H1 (cell line): ENCODE data around the gene SGK1. TPM values are rescaled to one million over a fixed set of nuclear protein-coding genes. Genes with fewer than 3 reads are reported as not detected.
A peak's percentile ranks its signal among the peaks of the same experiment; 100 is the strongest.

Source experiments
- CTCF ChIA-PET: fragments of 300-600 bp; sonication (Branson Sonifier 250); formaldehyde crosslinking; loops from one replicate; lab custom pipeline; 2021; ENCODE audit not compliant: partially characterized antibody; lab: Charles Lee
- POLR2A ChIA-PET: fragments of 300-600 bp; sonication (Branson Sonifier 250); formaldehyde crosslinking; loops from one replicate; lab custom pipeline; 2021; ENCODE audit warnings: inconsistent platforms; ENCODE audit not compliant: partially characterized antibody; lab: Charles Lee
- DNase-seq, 2 experiments: peaks; one replicate each; pipeline versions ENCODE4 v3.0.0 to v3.0.0-alpha.2; 2010 to 2022; ENCODE audit warnings: low spot score in 2 of 2, low read depth in 1 of 2, mixed read lengths in 1 of 2
- FAIRE-seq: peaks from 2 replicates; lab custom pipeline; 2011; peaks lifted over from hg19 to GRCh38; lab: Jason Lieb, UNC
- H2AFZ ChIP-seq: 2 replicates; pipeline ENCODE4 v1.8.1; 2012; ENCODE audit warnings: low read length, inconsistent platforms
- H2AK5ac ChIP-seq: 2 replicates; pipeline ENCODE4 v1.6.1; 2013; ENCODE audit warnings: low read depth, low read length
- H2BK120ac ChIP-seq: replicated peaks from 2 replicates; pipeline ENCODE3; 2013; ENCODE audit warnings: low read depth, low read length, inconsistent platforms
- H2BK12ac ChIP-seq: 2 replicates; pipeline ENCODE4 v1.6.1; 2013; ENCODE audit warnings: low read depth, low read length
- H2BK15ac ChIP-seq: 2 replicates; pipeline ENCODE4 v1.6.1; 2013; ENCODE audit warnings: low read length
- H2BK20ac ChIP-seq: 2 replicates; pipeline ENCODE4 v1.6.1; 2013; ENCODE audit warnings: low read length
- H2BK5ac ChIP-seq: 2 replicates; pipeline ENCODE4 v1.6.1; 2013; ENCODE audit warnings: low read depth, low read length
- H3K14ac ChIP-seq: 2 replicates; pipeline ENCODE4 v1.6.1; 2013; ENCODE audit warnings: inconsistent platforms; ENCODE audit not compliant: insufficient read length
- H3K18ac ChIP-seq: 2 replicates; pipeline ENCODE4 v1.6.1; 2013; ENCODE audit warnings: low read length; ENCODE audit errors: extremely low read depth
- H3K23ac ChIP-seq: 2 replicates; pipeline ENCODE4 v1.6.1; 2013; ENCODE audit warnings: inconsistent platforms; ENCODE audit not compliant: insufficient read length
- H3K23me2 ChIP-seq: 2 replicates; pipeline ENCODE4 v1.6.1; 2013; ENCODE audit warnings: low read depth, low read length
- H3K27ac ChIP-seq: 2 replicates; pipeline ENCODE4 v1.6.1; 2011; ENCODE audit warnings: low read depth, low read length, inconsistent platforms
- H3K27me3 ChIP-seq, 4 experiments: replicated peaks in 1 of 4; 1 replicate in 1 of 4; 2 replicates in 3 of 4; pipeline versions ENCODE4 v1.6.1 to v1.8.1; 2011 to 2013; ENCODE audit warnings: low read length in 3 of 4, mild to moderate bottlenecking in 3 of 4, inconsistent platforms in 2 of 4, mixed read lengths in 2 of 4, moderate library complexity in 1 of 4; ENCODE audit not compliant: control insufficient read depth in 3 of 4, insufficient read depth in 3 of 4; ENCODE audit errors: extremely low read depth in 1 of 4
- H3K36me3 ChIP-seq, 4 experiments: 2 replicates each; pipeline versions ENCODE4 v1.6.1 to v1.8.1; 2011 to 2013; ENCODE audit warnings: mild to moderate bottlenecking in 4 of 4, low read length in 3 of 4, moderate library complexity in 2 of 4, control low read depth in 1 of 4, inconsistent platforms in 1 of 4; ENCODE audit not compliant: insufficient read depth in 4 of 4, control insufficient read depth in 2 of 4
- H3K4ac ChIP-seq: replicated peaks from 2 replicates; pipeline ENCODE3; 2013; ENCODE audit warnings: low read length, low read depth, mixed read lengths, inconsistent platforms; ENCODE audit not compliant: insufficient read length
- H3K4me1 ChIP-seq, 4 experiments: replicated peaks in 1 of 4; 1 replicate in 1 of 4; 2 replicates in 3 of 4; pipeline versions ENCODE4 v1.6.1 to v1.8.1; 2011 to 2013; ENCODE audit warnings: low read length in 3 of 4, inconsistent platforms in 2 of 4, mixed read lengths in 1 of 4; ENCODE audit not compliant: insufficient read depth in 4 of 4, control insufficient read depth in 3 of 4
- H3K4me2 ChIP-seq, 2 experiments: 2 replicates each; pipeline versions ENCODE4 v1.6.1 to v1.8.1; 2011 to 2013; ENCODE audit warnings: low read depth in 2 of 2, low read length in 2 of 2, control low read depth in 1 of 2, inconsistent platforms in 1 of 2, mild to moderate bottlenecking in 1 of 2; ENCODE audit not compliant: insufficient read depth in 1 of 2
- H3K4me3 ChIP-seq, 4 experiments: fragments of 200-600, 300-600 bp in 1 of 4; sonication (generic), shearing (Covaris generic), sonication (Bioruptor Twin) in 1 of 4; 2 replicates each; pipeline versions ENCODE4 v1.5.1 to v1.8.1; 2011 to 2016; ENCODE audit warnings: low read length in 4 of 4, low read depth in 3 of 4, control low read depth in 2 of 4, inconsistent platforms in 2 of 4, mild to moderate bottlenecking in 2 of 4, mixed read lengths in 1 of 4, moderate library complexity in 1 of 4; ENCODE audit not compliant: insufficient read depth in 2 of 4; ENCODE audit errors: extremely low read depth in 1 of 4
- H3K56ac ChIP-seq: replicated peaks from 2 replicates; pipeline ENCODE3; 2013; ENCODE audit warnings: low read depth, mild to moderate bottlenecking, mixed read lengths, low read length, inconsistent platforms; ENCODE audit not compliant: insufficient read length
- H3K79me1 ChIP-seq: 2 replicates; pipeline ENCODE4 v1.6.1; 2013; ENCODE audit warnings: low read depth, low read length, control low read depth
- H3K79me2 ChIP-seq, 2 experiments: 2 replicates each; pipeline versions ENCODE4 v1.6.1 to v1.8.1; 2012 to 2013; ENCODE audit warnings: low read length in 2 of 2, mild to moderate bottlenecking in 2 of 2, inconsistent platforms in 1 of 2; ENCODE audit not compliant: insufficient read depth in 2 of 2, control insufficient read depth in 1 of 2
- H3K9ac ChIP-seq, 4 experiments: replicated peaks in 1 of 4; 1 replicate in 1 of 4; 2 replicates in 3 of 4; pipeline versions ENCODE4 v1.6.1 to v1.8.1; 2011 to 2013; ENCODE audit warnings: low read depth in 3 of 4, low read length in 3 of 4, control low read depth in 2 of 4, mild to moderate bottlenecking in 2 of 4, moderate library complexity in 2 of 4, inconsistent platforms in 1 of 4; ENCODE audit errors: extremely low read depth in 1 of 4
- H3K9me3 ChIP-seq, 2 experiments: 2 replicates each; pipeline versions ENCODE4 v1.6.1 to v1.8.1; 2012 to 2013; ENCODE audit warnings: mild to moderate bottlenecking in 2 of 2, moderate library complexity in 2 of 2, control low read depth in 1 of 2, inconsistent platforms in 1 of 2, low read depth in 1 of 2, low read length in 1 of 2, mixed read lengths in 1 of 2; ENCODE audit not compliant: insufficient read depth in 2 of 2
- H4K20me1 ChIP-seq, 2 experiments: replicated peaks in 1 of 2; 2 replicates each; pipeline versions ENCODE3 to v1.8.1; 2011 to 2013; ENCODE audit warnings: inconsistent platforms in 2 of 2, low read length in 2 of 2, mild to moderate bottlenecking in 1 of 2; ENCODE audit not compliant: insufficient read depth in 2 of 2, control insufficient read depth in 1 of 2
- H4K5ac ChIP-seq: 2 replicates; pipeline ENCODE4 v1.6.1; 2013; ENCODE audit warnings: low read length, low read depth, mixed read lengths, inconsistent platforms; ENCODE audit not compliant: insufficient read length
- H4K8ac ChIP-seq: 2 replicates; pipeline ENCODE4 v1.8.0; 2013; ENCODE audit warnings: mild to moderate bottlenecking, moderate library complexity, low read length, inconsistent platforms; ENCODE audit not compliant: insufficient read depth; ENCODE audit errors: extremely low read depth
- H4K91ac ChIP-seq: replicated peaks from 2 replicates; pipeline ENCODE3; 2013; ENCODE audit warnings: low read length, mixed read lengths, inconsistent platforms; ENCODE audit not compliant: insufficient read length
- ATF3 ChIP-seq: IDR thresholded peaks from 2 replicates; pipeline ENCODE4 v1.6.1; 2011; ENCODE audit warnings: low read depth, mild to moderate bottlenecking, low read length; ENCODE audit not compliant: insufficient read depth
- CBX8 ChIP-seq: fragments of 300-800, 300-1000 bp; sonication (generic); IDR thresholded peaks from 2 replicates; pipeline ENCODE4 v1.7.1; 2016; ENCODE audit warnings: low read depth, low read length, borderline replicate concordance
- EGR1 ChIP-seq: IDR thresholded peaks from 2 replicates; pipeline ENCODE4 v1.6.1; 2011; ENCODE audit warnings: low read depth, low read length, borderline replicate concordance
- HDAC2 ChIP-seq, 2 experiments: fragments of 300-600 bp in 1 of 2; sonication (generic) in 1 of 2; IDR thresholded peaks; 2 replicates each; pipeline ENCODE4 v1.6.1; 2011 to 2012; ENCODE audit warnings: low read depth in 2 of 2, low read length in 2 of 2, mild to moderate bottlenecking in 2 of 2, moderate library complexity in 2 of 2, borderline replicate concordance in 1 of 2, inconsistent platforms in 1 of 2
- HDAC6 ChIP-seq: IDR thresholded peaks from one replicate; pipeline ENCODE4 v1.7.1; 2012; ENCODE audit warnings: low read depth, mild to moderate bottlenecking, inconsistent platforms, low read length, moderate library complexity
- KDM5A ChIP-seq: fragments of 200-600 bp; IDR thresholded peaks from 2 replicates; pipeline ENCODE4 v1.7.1; 2012; ENCODE audit warnings: mild to moderate bottlenecking, low read length, inconsistent platforms, mixed read lengths
- SP1 ChIP-seq: IDR thresholded peaks from 2 replicates; pipeline ENCODE4 v1.6.1; 2011; ENCODE audit warnings: low read depth, low read length
- SP2 ChIP-seq: IDR thresholded peaks from 2 replicates; pipeline ENCODE4 v1.6.1; 2012; ENCODE audit warnings: mild to moderate bottlenecking, low read length, inconsistent platforms
- SRF ChIP-seq: IDR thresholded peaks from 2 replicates; pipeline ENCODE4 v1.6.1; 2011; ENCODE audit warnings: mild to moderate bottlenecking, low read depth, low read length, moderate library complexity
- TAF7 ChIP-seq: optimal IDR thresholded peaks from 2 replicates; pipeline ENCODE3; 2011; ENCODE audit warnings: low read depth, mild to moderate bottlenecking, inconsistent platforms, low read length, moderate library complexity, borderline replicate concordance
- TCF12 ChIP-seq: IDR thresholded peaks from 2 replicates; pipeline ENCODE4 v1.6.1; 2011; ENCODE audit warnings: low read depth, mild to moderate bottlenecking, low read length
- USF2 ChIP-seq: IDR thresholded peaks from 2 replicates; pipeline ENCODE4 v1.6.1; 2011; ENCODE audit warnings: low read length, improper control_type of control experiment
- WGBS, 2 experiments: shearing (Covaris generic) in 1 of 2; methylation state at CpG; one replicate each; pipeline versions ENCODE4 v1.1.6 to v1.1.7; 2013 to 2015; ENCODE audit warnings: low lambda C conversion rate in 2 of 2, mixed read lengths in 2 of 2, inconsistent platforms in 1 of 2, low coverage in 1 of 2, missing lambda C conversion rate in 1 of 2; ENCODE audit not compliant: insufficient replicate concordance in 2 of 2, insufficient coverage in 1 of 2, insufficient read length in 1 of 2; ENCODE audit errors: extremely low coverage in 1 of 2, missing lambda C conversion rate in 1 of 2; 5-methylcytosine and 5-hydroxymethylcytosine counted together
- polyA plus RNA-seq, 7 experiments: library from polyadenylated mRNA; depleted of rRNA in 3 of 7; stranded (reverse) in 5 of 7; unstranded in 2 of 7; fragments of >200 nt in 5 of 7; fragments of 200-250 nt in 2 of 7; gene quantifications; 1 replicate in 5 of 7; 2 replicates in 1 of 7; 4 replicates in 1 of 7; pipeline versions ENCODE4 v1.2.1 to v1.2.3, GENCODE V29; 2011 to 2013; ENCODE audit warnings: missing spikeins in 2 of 7, mixed read lengths in 2 of 7
- total RNA-seq: library from RNA; stranded (reverse); fragmentation: NEBNext Ultra II Directional; extraction: Animal tissue kit (Norgen Biotek cat#: 25700); gene quantifications from 2 replicates; pipeline ENCODE4 v1.2.1, GENCODE V29; 2021

The SGK1 gene
- total and polyA plus RNA-seq, 2 of the 8 experiments (the other 6 are each of a cell fraction or from before 2014, with no cell fraction given) = 14.5 to 18.4 TPM

- Histone ChIP-seq H3K9me3 (no peaks in the 10 kb centered on the region), H3K4ac (no peak overlapping the region), H3K9ac (no peak overlapping the region), H3K36me3 (no peaks in the 10 kb centered on the region), H3K4me2 (peak overlapping the region in 1 of 2 experiments; percentile 90; a peak in 1 of 4 replicates), H4K91ac (no peak overlapping the region), H3K4me3 (no peak overlapping the region), H3K18ac (peak overlapping the region; percentile 4; the same call in 1 of the 2 replicates), H3K27ac (no peak overlapping the region), H3K27me3 (0 out of 7 replicates have a peak, but pooled peaks cover 0 to 2% (median 0%) of the 10 kb centered on the region in 4 experiments), H3K4me1 (peaks cover 5 to 15% (median 11%) of the 10 kb centered on the region in 4 experiments; a peak in 5 of 7 replicates), H3K56ac (no peak overlapping the region), H3K79me1 (no peaks in the 10 kb centered on the region), H2BK20ac (peak overlapping the region; percentile 77), H2AK5ac (no peak overlapping the region), H3K23me2 (peaks cover 10% of the 10 kb centered on the region), H4K5ac (no peak overlapping the region), H4K20me1 (no peaks in the 10 kb centered on the region), H2BK15ac (no peak overlapping the region), H2BK120ac (no peak overlapping the region), H3K14ac (no peak overlapping the region), H2BK12ac (peak overlapping the region; percentile 46; the same call in 1 of the 2 replicates), H3K23ac (no peak overlapping the region), H3K79me2 (no peaks in the 10 kb centered on the region), H4K8ac (no peak overlapping the region), H2BK5ac (no peak overlapping the region), H2AFZ (no peak overlapping the region)
- ChIA-PET POLR2A (no interaction called here), CTCF (interaction anchor here (1.0 kb wide), 1 partner anchor 77 kb away, joined by 3 read pairs; no protein-coding TSS in a partner anchor)
- FAIRE-seq (no peak), DNase-seq (no peak)
- 93% methylated on average over 2 of the region's 2 CpGs; no CpG with 5 or more reads in 1 of the 2 experiments for WGBS, 2 experiments
- TF ChIP-seq SP1 (no peak), USF2 (no peak), SP2 (no peak), EGR1 (no peak), KDM5A (no peak), CBX8 (no peak), TCF12 (no peak), ATF3 (no peak), HDAC2 (IDR thresholded peaks at IDR 0.05; ENCODE audit: borderline replicate concordance in 1 of 2, low read depth in 2 of 2, low read length in 2 of 2) (no peak), SRF (no peak), HDAC6 (no peak), TAF7 (no peak)
Measured at GRCh38 chr6:134315974-134316441, 1.9 kb downstream of the SGK1 start.
